Measurements from ENCODE around the gene CACNB1.

GRCh38 chr17:39192901-39193300, 4.6 kb downstream of the CACNB1 start:
- TF ChIP-seq CTCF (IDR thresholded peaks at IDR 0.05 in 2 of 3, conservative IDR thresholded peaks at IDR 0.05 in 1 of 3; ENCODE audit: control insufficient read depth in 2 of 3, extremely low read depth in 1 of 3, insufficient read depth in 1 of 3, low read depth in 3 of 3, low read length in 3 of 3) (no peak), CHD4 (IDR thresholded peaks at IDR 0.05) (no peak), SMAD1 (IDR thresholded peaks at IDR 0.05; ENCODE audit: low read depth, partially characterized antibody) (no peak), ZNF24 (IDR thresholded peaks at IDR 0.05) (no peak), TCF12 (IDR thresholded peaks at IDR 0.05; ENCODE audit: low read depth, low read length) (no peak), BCLAF1 (IDR thresholded peaks at IDR 0.05) (no peak), POLR2A (IDR thresholded peaks at IDR 0.05; ENCODE audit: low read depth, low read length) (no peak)
- TF ChIP-seq, protein P1, sequence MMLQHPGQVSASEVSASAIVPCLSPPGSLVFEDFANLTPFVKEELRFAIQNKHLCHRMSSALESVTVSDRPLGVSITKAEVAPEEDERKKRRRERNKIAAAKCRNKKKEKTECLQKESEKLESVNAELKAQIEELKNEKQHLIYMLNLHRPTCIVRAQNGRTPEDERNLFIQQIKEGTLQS (IDR thresholded peaks at IDR 0.05; ENCODE audit: borderline replicate concordance, extremely low read depth, low read depth, low read length) = no peak
